ENCODE results near the gene TP53I11.

DNA sequence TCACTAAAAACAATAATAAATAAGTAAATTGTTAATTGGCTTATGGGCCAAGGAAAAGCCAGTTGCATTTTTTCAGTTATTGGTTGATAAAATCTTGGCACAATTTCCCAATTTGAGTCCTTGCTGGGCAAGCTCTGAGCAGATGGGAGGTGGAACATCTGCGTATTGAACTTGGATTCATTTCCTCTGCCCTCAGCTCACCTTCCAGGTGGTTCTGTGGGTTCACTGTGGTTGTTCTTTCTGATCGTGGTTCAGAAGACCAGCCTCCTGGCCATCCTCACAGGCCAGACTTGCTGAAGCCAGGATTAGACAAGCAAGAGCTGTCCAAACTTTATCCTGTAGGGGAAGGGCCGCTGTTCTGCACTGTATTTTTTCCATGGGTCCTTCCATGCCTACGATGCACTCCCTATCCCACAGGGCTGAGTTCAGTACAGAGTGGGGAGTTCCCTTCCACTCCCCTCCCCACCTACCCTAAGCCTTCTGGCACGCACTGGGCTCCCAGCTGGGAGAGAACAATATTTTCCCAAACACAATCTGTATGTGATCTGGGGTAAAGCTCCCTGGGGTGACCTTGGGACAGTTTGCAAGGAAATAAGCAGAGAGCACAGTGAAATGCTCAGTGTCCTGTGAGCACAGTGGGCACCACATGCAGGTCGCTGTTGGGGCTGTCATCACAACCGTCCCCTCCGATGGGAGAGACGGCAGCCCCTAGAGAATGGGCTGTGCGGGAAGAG, 43.5 kb upstream of the TP53I11 start:
- TF ChIP-seq, protein P1, sequence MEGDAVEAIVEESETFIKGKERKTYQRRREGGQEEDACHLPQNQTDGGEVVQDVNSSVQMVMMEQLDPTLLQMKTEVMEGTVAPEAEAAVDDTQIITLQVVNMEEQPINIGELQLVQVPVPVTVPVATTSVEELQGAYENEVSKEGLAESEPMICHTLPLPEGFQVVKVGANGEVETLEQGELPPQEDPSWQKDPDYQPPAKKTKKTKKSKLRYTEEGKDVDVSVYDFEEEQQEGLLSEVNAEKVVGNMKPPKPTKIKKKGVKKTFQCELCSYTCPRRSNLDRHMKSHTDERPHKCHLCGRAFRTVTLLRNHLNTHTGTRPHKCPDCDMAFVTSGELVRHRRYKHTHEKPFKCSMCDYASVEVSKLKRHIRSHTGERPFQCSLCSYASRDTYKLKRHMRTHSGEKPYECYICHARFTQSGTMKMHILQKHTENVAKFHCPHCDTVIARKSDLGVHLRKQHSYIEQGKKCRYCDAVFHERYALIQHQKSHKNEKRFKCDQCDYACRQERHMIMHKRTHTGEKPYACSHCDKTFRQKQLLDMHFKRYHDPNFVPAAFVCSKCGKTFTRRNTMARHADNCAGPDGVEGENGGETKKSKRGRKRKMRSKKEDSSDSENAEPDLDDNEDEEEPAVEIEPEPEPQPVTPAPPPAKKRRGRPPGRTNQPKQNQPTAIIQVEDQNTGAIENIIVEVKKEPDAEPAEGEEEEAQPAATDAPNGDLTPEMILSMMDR (IDR thresholded peaks at IDR 0.05; ENCODE audit: insufficient read depth, low read depth, low read length): no peak
- TF ChIP-seq EZH2 (IDR thresholded peaks at IDR 0.05; ENCODE audit: insufficient read depth, low read length): no peak

All from astrocyte (in vitro differentiated cells and primary cell).